ENCODE data around the gene GGN.

DNA sequence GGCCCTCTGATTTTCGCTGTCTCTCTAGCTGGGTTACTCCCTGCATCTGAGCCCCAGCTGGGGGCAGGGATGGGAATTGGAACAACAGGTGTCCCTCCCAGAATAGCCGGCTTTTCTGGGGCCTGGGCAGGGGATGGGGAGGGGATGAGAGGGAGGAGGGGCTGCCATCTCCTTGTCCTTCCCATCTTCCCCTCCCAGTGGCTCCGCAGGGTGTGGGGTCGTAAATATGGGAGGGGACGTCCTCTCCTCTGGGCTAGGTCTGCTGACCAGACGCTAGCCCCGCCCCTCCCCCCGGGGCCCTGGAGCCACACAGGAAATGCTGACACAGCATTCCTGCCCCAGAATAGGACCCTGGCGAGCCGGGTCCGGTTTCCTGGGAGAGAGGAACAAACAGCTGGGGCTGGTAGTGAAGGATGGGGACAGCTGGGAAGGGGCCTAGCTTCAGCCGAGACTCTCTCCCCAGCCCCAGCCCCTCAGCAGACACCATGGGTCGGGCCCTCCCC lies 46.8 kb upstream of the GGN start:
- TF ChIP-seq CTCF (IDR thresholded peaks at IDR 0.05; ENCODE audit: insufficient read depth, low read depth, low read length) (no peak), EZH2 (IDR thresholded peaks at IDR 0.05; ENCODE audit: insufficient read depth, low read length) (no peak)
